NCI-H2029 (cell line): ENCODE data around the gene ZNF24.
A peak's percentile ranks its signal among the peaks of the same experiment; 100 is the strongest.

Experiments used
- DNase-seq: peaks from one replicate; lab custom pipeline; 2025; lab: John Stamatoyannopoulos, UW

Gene ZNF24

DNA sequence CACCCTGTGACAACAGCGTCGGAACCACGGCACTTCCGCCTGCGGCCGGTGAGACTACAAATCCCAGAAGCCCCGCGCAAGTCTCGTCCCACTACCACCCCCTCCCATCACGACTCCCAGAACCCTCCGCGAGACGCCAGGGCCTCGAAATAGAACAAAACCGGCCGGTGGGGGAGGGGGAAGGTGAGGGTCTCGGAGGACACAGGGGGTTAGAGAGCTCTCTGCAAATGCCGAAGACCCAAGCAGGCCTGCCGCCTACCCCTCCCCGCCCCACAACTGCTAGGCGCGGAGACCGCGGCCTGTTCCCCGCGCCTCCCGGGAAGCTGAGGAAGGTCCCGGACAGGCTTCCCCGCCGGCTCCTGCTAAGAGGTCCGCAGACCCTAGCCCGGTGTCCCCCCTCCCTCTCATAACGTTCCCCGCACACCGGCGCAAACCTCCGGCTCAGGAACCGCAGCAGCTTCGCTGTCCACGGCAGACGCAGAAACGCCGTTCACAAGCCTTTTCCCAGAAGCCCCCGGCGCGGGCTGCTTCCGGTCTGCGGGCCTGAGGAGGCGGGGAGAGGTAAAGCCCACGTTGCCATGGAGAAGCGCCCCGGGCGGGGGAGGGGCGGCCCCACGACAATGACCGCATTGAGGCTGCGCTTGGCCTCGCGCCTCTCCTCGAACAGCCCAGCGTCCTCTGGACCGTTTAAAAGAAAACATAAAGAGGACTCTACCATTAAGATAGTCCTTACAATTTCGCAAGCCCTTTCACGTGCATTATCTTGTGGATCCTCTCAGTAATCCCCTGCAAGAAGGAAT lies at the start of gene ZNF24:
Gene ZNF24, minus strand, starts transcription at position 485 of the 800 bp plus-strand sequence. CDS start 3,770 bp downstream, outside the sequence.
- peak; percentile 91 for DNase-seq

DNA sequence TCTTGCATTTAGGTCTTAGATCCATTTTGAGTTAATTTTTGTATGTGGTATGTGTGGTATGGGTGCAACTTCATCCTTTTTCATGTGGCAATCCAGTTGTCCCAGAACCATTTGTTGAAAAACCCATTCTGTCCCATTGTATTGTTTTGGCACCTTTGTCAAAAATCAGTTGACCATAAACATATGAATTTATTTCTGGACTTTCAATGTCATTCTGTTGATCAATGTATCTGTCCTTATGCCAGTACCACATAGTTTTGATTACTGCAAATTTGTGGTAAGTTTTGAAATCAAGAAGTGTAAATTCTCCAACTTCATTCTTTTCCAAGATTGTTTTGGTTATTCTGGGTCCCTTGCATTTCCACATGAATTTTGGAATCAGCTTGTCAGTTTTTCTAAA lies 49.5 kb upstream of the ZNF24 start:
- DNase-seq: no peak

GRCh38 chr18:35392375-35392774 lies 48.2 kb upstream of the ZNF24 start:
- no peak for DNase-seq

DNA sequence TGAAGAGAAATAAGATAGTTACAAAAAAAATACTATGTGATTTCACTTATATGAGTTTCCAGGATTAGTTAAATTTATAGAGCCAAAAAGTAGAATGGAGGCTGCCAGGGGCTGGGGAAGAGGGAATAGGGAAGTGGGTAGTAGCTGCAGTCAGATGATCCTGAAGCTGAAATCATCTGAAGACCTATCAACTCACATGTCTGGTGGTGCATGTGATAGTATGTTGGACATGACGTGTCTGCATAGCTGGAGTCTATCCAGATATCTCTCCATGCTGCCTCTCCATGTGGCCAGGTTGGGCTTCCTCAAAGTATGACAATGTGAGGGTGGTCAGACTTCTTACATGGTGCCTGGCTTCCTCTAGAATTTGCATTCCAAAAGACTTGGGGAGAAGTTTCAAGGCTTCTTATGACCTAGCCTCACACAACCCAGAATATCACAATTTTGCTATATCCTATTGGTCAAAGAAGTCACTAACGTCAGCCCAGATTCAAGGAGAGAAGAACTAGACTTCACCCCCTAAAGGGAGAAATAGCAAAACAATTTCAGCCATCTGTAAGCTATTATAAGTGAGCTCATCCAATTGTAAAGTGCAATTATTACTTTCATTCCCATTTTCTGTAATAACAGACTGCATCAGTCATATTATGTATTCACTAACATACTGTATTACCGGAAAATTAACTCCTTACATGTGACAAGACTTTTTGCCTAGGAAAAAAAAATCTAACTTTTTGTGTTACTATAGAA lies 46.9 kb upstream of the ZNF24 start:
- no peak for DNase-seq

DNA sequence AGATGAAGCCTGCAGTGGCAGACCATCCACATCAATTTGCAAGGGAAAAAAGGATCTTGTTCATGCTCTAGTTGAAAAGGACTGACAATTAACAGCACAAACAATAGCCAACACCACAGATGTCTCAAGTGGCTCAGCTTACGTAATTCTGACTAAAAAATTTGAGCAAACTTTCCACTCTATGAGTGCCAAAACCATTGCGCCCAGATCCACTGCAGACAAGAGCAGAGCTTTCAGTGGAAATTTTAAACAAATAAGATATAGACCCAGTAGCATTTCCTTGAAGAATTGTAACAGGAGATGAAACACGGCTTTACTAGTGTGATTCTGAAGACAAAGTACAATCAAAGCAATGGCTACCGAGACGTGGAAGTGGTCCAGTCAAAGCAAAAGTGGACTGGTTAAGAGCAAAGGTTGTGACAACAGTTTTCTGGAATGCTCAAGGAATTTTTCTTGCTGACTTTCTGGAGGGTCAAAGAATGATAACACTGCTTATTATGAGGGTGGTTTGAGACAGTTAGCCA lies 44.9 kb upstream of the ZNF24 start:
- DNase-seq: no peak

DNA sequence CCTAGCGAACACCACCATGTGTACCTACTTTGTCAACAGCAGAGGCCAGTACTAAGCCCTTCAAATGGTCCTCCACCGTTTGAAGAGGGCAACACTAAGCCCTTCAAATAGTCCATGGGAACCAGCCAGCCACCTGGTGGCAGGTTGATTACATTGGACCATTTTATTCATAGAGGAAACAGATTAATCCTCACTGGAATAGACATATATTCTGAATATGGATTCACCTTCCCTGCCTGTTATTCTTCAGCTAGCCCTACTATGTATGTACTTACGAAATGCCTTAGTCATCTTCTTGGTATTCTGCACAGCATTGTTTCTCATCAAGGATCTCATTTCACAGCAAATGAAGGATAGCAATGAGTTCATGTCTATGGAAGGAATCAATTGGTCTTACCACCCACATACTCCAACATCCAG lies 42.9 kb upstream of the ZNF24 start:
- DNase-seq: peak; percentile 47

- peak; percentile 77 for DNase-seq
Measured at GRCh38 chr18:35386600-35387100, 42.4 kb upstream of the ZNF24 start.

DNA sequence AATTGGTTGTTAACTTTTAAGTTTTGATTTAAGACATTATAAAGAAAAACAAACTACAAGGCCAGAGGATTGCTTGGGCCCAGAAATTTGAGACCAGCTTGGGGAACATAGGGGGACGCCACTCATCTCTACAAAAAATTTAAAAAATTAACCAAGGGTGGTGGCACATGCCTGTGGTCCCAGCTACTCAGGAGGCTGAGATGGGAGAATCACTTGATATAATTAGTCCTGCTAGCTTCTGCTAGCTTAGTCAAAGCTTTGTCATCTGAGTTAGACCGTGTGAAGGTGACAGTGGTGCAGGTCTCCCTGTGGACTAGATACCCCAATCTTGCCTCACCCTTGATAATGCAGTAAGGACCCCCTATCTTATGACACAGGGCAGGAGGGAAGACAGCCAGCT lies 38.9 kb upstream of the ZNF24 start:
- DNase-seq: no peak

DNA sequence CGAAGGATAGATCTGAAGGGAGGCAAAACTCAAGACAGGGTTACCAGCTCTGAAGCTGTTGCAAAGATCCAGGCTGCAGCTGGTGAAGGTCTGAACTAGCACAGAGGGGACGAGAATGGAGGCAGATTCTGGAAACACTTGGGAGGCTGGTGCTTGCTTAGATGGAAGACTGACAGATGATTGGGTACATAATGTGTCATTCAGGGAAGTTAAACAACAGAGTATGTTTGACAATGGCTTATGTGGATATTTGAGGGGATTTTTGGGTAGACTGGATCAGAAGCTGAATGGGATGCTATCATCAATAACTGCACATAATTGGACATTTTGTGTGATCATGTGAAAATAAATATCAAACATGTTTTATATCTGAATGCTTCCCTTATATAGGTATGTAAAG lies 35.2 kb upstream of the ZNF24 start:
- no peak for DNase-seq

- DNase-seq: no peak
Measured at GRCh38 chr18:35378574-35378896, 34.3 kb upstream of the ZNF24 start.

- DNase-seq: no peak
Measured at GRCh38 chr18:35377875-35378573, 33.8 kb upstream of the ZNF24 start.

DNA sequence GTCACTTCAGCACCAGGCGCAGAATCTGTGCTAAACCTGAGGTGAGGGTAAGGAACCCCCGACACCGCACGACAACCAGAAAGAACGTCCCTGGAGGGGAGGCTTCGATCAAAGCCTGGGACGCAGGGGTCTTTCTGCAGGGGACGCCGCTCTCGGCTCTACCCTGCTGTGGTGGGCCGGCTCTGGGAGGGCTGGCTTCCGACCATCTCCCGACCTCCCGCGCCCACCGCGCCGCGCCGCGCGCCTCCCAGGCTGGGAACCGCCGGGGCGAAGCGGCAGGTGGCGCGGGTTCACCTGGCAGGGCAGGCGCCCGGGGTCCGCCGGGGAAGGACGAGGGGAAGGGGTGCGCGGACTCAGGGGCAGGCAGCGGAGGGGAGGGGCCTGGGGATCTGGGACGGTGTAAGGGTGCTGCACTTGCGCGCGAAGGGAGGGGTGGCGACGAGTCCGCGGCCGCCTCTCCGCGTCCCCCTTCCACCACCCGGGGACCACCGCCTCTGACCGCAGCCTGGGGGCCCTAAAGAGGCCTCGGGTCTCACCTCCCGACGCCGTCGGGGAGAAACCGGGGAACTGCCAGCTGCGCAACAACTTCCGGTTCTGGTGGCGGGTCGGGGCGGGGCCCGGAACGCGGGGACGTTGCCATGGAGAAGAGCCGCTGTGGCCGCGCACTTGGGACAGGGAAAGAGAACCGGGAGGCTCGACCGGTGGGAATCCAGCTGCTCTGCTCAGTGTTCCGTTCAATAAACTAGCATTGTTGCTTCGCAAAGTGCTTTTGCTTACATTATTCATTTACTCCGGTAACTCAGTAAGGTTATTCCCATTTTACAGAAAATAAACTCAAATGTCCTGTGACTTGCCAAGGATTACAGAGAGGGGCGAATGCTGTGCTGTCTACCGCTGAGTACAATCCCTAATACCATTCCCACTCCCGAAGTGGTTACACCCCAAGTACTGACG lies 32.8 kb upstream of the ZNF24 start, which contains the start of gene ZNF396:
Gene ZNF396, minus strand, starts transcription at position 596 of the 954 bp plus-strand sequence. CDS start 3,045 bp downstream, outside the sequence.
- peak; percentile 61 for DNase-seq

- DNase-seq: no peak
Measured at GRCh38 chr18:35376393-35376741, 32.1 kb upstream of the ZNF24 start.

GRCh38 chr18:35374708-35375107 lies 30.5 kb upstream of the ZNF24 start:
- no peak for DNase-seq

DNA sequence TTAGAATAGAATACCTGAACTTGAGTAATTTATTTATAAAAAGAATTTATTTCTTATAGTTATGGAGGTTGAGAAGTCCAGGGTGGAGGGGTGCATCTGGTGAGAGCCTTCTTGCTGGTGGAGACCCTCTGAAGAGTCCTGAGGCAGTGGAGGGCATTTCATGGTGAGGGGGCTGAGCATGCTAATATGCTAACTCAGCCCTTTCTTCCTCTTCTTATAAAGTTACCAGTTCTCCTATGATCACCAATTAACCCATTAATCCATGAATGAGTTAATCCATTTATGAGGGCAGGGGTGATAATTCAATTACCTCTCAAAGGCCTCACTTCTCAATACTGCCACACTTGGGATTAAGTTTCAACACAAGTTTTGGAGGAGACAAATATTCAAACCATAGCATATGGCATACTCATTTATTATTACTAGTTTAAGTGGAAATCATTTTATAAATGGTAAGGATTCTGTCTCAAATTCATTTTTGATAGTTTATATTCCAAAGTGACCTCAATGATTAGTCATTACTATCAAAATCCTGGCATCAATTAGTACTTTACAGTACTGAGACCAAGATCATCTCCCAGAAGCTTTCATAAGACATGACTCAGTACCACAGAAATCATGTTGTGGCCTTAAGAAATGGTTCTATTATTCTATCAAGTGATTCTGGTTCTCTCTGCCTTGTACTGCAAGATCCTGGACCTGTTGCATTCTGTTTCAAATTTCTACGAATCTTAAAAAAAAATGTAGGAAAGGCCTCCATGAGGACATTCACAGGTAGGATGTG lies 27.4 kb upstream of the ZNF24 start:
- no peak for DNase-seq

GRCh38 chr18:35369126-35369525 lies 24.9 kb upstream of the ZNF24 start:
- DNase-seq: no peak

DNA sequence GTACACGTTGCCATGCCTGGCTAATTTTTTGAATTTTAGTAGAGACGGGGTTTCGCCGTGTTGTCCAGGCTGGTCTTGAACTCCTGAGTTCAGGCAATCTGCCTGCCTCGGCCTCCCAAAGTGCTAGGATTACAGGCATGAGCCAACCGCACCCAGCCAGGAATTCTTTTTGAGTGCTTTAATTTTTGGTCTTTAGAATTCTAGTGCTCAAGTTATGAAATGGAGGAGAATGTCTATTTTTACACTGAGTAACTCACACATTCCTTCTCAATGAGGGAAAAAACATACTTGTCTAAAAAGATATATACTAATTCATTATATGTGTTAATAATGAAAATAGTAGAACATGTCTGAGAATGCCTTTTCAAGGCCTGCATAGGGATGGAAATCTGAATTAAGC lies 24.4 kb upstream of the ZNF24 start:
- DNase-seq: no peak

GRCh38 chr18:35362531-35362930 lies 18.3 kb upstream of the ZNF24 start:
- no peak for DNase-seq

DNA sequence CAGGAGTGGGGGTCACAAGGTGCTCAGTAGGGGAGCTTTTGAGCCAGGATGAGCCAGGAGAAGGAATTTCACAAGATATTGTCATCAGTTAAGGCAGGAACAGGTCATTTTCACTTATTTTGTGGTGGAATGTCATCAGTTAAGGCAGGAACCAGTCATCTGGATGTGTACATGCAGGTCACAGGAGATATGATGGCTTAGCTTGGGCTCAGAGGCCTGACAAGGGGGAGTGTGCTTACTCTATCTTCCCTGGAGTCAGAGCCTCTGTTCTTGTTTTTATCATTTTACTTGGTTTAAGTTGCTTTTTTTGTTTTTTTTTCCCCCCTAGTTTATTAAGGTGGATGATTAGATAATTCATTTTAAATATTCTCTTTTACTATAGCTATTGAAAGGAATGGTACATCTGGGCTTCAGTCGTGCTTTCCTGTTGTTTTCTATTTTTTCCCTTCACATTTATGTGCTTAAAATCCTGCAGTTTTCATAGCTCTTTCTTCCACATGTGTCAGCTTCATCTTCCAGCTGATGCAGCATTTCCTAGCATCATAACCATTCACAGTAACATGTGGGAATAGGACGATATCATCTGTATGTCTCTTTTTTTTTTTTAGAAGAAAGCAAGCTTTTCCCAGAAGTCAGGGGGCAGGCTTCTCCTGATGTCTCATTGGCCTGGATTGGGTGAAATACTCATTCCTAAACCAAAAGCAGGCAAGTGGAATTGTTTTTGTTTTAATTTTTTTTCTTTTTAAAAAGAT lies 17.5 kb upstream of the ZNF24 start:
- no peak for DNase-seq
